Loucy (cell line): Measurements from ENCODE around the gene PAM16.
"Not testable (repeated sequence)": the region's sequence is repeated elsewhere in the genome, so short reads cannot be mapped to it uniquely, and the experiment has no call there.

ENCODE experiments used
- EZH2phosphoT487 ChIP-seq: fragments of 200-600 bp; IDR thresholded peaks from 2 replicates; pipeline ENCODE4 v1.6.1; 2018; ENCODE audit warnings: antibody characterized with exemption, mild to moderate bottlenecking, moderate library complexity, borderline replicate concordance
- TF ChIP-seq, protein P1 (sequence below): fragments of 200-600 bp; sonication (generic); conservative IDR thresholded peaks from 2 replicates; pipeline ENCODE4 v1.5.1; 2014; ENCODE audit warnings: mild to moderate bottlenecking, antibody characterized with exemption, low read length

DNA sequence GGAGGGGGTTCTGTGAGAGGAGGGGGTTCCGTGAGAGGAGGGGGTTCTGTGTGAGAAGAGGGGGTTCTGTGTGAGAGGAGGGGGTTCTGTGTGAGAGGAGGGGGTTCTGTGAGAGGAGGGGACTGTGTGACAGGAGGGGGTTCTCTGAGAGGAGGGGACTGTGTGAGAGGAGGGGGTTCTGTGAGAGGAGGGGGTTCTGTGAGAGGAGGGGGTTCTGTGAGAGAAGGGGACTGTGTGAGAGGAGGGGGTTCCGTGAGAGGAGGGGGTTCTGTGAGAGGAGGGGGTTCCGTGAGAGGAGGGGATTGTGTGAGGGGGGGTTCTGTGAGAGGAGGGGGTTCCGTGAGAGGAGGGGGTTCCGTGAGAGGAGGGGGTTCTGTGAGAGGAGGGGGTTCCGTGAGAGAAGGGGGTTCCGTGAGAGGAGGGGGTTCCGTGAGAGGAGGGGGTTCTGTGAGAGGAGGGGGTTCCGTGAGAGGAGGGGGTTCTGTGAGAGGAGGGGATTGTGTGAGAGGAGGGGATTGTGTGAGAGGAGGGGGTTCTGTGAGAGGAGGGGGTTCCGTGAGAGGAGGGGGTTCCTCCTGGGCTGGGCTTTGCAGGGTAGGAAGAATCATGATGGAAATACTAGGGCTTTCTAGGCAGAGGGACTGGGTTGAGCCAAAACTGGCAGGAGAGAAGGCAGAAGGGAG lies 6.7 kb downstream of the PAM16 start:
- TF ChIP-seq, protein P1, sequence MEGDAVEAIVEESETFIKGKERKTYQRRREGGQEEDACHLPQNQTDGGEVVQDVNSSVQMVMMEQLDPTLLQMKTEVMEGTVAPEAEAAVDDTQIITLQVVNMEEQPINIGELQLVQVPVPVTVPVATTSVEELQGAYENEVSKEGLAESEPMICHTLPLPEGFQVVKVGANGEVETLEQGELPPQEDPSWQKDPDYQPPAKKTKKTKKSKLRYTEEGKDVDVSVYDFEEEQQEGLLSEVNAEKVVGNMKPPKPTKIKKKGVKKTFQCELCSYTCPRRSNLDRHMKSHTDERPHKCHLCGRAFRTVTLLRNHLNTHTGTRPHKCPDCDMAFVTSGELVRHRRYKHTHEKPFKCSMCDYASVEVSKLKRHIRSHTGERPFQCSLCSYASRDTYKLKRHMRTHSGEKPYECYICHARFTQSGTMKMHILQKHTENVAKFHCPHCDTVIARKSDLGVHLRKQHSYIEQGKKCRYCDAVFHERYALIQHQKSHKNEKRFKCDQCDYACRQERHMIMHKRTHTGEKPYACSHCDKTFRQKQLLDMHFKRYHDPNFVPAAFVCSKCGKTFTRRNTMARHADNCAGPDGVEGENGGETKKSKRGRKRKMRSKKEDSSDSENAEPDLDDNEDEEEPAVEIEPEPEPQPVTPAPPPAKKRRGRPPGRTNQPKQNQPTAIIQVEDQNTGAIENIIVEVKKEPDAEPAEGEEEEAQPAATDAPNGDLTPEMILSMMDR: not testable (repeated sequence)
- not testable (repeated sequence) for TF ChIP-seq EZH2phosphoT487
